Subcutaneous adipose tissue (tissue), 4 donors: ENCODE measurements around the gene HMGB2. TPM values are rescaled to one million over a fixed set of nuclear protein-coding genes. Genes with fewer than 3 reads are reported as not detected.

Experiments
- CTCF ChIP-seq: fragments of 450-650 bp; IDR thresholded peaks from one replicate; pipeline ENCODE4 v1.5.1; 2016; ENCODE audit warnings: low read depth, mild to moderate bottlenecking, control low read depth, antibody characterized with exemption, moderate library complexity
- total RNA-seq, 4 donors: library from RNA; depleted of rRNA; stranded (reverse); fragments of >200 nt; gene quantifications; one replicate each; pipeline ENCODE4 v1.1.0, GENCODE V29; 2016

The HMGB2 gene
- total RNA-seq, 4 donors from 2014 or later = 49.6 to 103 (median 70.4) TPM

- TF ChIP-seq CTCF = no peak
Observed at GRCh38 chr4:173287486-173287885, 46.7 kb downstream of the HMGB2 start.

- no peak for TF ChIP-seq CTCF
Observed at GRCh38 chr4:173284463-173284862, 49.7 kb downstream of the HMGB2 start.

- TF ChIP-seq CTCF = no peak
Observed at GRCh38 chr4:173282626-173283025, 51.5 kb downstream of the HMGB2 start.

- TF ChIP-seq CTCF = no peak
Observed at GRCh38 chr4:173282256-173282562, 51.9 kb downstream of the HMGB2 start.

- no peak for TF ChIP-seq CTCF
Observed at GRCh38 chr4:173281406-173282255, 52.5 kb downstream of the HMGB2 start.

Other genes starting within 250 kb of the HMGB2 start
- 10 to 100 TPM in 3 of 4 donors, 1 to 10 TPM in 1; 6.8 to 24.8 (median 14.2) TPM for gene GALNT7, start 165.5 kb downstream of the HMGB2 start, total RNA-seq
- 10 to 100 TPM; 26.4 to 53.7 (median 39.3) TPM for gene SAP30, start 36.6 kb upstream of the HMGB2 start, total RNA-seq
- under 1 TPM in 1 of 4 donors, not detected in 3; under 0.01 TPM for gene SCRG1, start 64.8 kb upstream of the HMGB2 start, total RNA-seq
- 10 to 100 TPM in 1 of 4 donors, 1 to 10 TPM in 3; 1.5 to 12.1 (median 6.2) TPM for gene HAND2, start 195.9 kb upstream of the HMGB2 start, total RNA-seq